Activated CD4-positive, alpha-beta T cell treated with anti-CD3 and anti-CD28 coated beads for 1 hour (primary cell): ENCODE measurements around the gene FAM83D.
"Not testable (repeated sequence)": the region's sequence is repeated elsewhere in the genome, so short reads cannot be mapped to it uniquely, and the experiment has no call there.

ENCODE experiments used
- DNase-seq: peaks from one replicate; pipeline ENCODE4 v3.0.0-alpha.2; 2020

FAM83D gene

DNA sequence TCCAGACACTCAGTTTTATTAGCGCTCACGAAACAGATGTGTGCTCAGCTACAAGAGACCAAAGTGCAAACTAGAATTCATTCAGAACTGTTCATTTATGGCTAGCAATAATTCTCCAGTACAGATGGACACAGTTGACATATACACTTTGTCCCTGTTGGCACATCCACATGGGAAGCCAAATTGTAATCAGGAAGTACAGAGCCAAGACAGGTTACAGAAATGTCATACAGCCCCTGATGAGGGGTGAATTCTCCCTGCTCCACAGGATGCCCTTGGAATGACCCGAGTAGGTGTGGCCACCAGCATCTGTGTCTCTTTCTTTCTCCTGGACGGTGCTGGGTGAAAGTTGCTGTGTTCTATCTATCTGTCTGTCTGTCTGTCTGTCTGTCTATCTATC, 43.5 kb downstream of the FAM83D start:
- no peak for DNase-seq

GRCh38 chr20:38970302-38970701, 44.1 kb downstream of the FAM83D start:
- no peak for DNase-seq

DNA sequence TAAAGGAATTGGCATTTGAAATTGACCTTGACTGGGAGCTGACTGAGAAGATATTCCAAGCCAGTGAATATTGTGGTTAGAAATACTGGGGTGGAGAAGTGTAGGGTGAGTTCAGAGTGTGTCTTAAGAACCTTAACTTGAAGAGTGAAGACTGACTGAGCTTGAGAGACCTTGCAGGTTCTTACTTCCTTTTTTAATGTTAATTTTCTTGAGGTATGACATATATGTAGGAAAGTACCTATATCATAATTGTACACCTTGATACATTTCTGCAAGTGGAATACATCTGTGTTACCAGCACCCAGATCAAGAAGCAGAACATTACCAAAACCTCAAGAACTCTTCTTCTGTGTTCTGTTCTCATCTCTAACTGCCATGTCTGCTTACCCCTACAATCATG, 46.9 kb downstream of the FAM83D start:
- DNase-seq = no peak

GRCh38 chr20:38973645-38974044, 47.4 kb downstream of the FAM83D start:
- DNase-seq = no peak

GRCh38 chr20:38975539-38976120, 49.4 kb downstream of the FAM83D start:
- DNase-seq = no peak

- no peak for DNase-seq
Observed at GRCh38 chr20:38979434-38979833, 53.2 kb downstream of the FAM83D start.

DNA sequence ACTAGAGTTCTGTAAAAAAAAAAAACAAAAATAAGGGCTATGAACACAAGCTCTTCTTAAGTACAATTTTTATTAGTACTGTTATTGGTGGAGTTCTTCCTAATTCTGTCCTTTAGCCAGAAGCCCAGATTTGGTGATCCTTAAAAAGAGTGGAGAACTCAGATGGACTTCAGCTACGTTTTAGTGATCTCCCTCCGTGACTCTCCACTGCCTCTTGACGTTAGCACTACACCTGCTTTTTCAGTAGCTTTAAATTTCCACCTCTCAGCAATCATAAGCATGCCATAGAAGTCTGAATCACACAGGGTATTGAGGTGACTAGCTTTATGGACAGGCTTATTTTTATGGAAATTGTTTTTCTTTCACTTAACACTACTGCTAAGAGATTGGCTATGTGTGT, 53.6 kb downstream of the FAM83D start:
- no peak for DNase-seq

GRCh38 chr20:38982291-38982690, 56.1 kb downstream of the FAM83D start:
- no peak for DNase-seq

GRCh38 chr20:38985060-38985459, 58.8 kb downstream of the FAM83D start:
- no peak for DNase-seq

- DNase-seq = no peak
Observed at GRCh38 chr20:38985603-38986170, 59.5 kb downstream of the FAM83D start.

DNA sequence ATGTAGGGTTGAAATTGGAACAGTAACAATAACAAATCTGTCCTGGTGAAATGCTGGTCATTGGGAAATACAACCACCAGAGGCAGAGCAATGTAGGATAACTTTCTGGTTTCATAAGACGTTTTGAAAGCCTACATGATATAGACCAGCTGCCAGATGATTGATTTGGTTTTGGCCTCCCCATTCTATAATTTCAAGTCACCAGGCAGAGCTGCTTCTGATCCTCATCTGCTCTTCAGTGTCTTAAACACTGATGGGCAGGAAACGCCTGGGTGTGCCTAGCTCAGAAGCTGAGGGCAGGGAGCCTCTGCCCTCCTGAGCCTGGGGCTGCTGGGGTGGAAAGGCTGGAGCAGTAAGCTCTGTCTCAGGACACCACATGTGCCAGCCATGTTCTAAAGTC, 60.4 kb downstream of the FAM83D start:
- DNase-seq = no peak

DNA sequence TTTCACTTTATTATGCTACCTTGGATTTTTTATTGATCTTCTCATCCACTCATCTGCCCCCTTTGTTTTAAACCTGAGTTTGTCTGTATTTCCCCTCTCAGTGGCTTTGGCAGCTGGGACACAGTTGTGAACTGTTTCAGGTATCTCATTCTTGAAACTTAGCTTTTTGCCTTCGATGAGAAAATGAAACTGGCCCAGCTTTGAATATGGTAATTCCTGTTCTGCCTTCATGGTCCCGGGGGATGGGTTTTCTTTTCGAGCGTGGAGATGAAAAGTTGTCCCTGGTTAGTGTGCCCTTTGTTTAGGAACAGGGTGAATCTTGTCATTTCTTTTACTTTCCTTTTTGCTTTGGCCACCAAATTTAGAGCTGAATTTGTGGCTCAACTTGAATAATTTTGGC, 61.6 kb downstream of the FAM83D start:
- DNase-seq = no peak

DNA sequence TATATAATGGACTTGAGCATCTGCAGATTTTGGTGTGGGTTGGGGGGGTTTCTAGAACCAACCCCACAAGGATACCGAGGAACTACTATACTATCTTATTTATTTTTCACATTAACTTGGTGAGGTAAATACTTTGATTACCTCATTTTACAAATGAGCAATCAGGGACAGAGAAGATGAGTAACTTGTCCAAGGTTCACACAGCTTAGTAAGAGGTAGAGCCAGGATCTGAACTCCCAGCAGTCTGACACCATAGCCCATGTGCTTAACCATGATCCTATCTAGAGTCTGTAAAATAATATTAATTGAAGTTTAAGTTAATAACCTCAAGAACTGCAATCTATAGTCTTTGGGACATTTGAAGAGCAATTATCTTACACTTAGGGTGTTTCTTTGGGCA, 64.5 kb downstream of the FAM83D start:
- DNase-seq = no peak

DNA sequence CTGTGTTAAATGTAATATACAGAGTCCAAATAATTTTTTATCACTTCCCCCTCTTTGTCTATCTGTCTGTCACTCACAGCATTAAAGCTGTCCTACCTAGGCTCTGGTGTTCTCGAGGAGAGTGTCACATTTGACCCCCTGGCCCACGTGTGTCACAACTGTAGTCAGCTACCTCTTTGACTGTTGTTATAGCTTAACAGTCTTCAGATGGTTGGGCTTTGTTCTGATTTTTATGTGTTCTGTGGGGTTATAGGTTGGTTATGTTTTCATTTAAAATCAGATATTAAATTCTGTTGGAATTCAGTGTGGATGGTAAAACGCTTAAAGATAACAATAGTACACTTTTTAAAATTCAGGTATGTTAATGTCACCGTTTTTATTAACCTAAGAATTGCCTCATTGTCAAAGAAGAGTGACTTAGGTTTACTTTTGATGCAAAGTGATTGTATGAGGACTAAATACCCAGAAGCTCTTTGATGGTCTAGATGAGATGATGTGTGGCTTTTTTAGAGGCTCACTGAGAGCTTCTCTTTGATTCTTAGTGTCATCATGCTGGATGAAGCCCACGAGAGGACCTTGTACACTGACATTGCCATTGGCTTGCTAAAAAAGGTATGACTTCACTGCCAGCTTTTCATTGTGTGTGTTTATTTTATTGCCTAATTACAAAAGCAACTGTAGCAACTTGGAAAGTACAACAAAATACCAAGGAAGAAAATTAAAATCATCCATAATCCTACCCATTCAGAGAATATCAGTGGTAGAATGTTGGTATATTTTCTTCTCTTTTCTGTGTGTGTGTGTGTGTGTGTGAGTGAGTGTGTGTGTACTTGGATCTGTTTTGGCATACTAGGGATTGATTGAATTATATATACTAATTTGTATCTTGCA, 65.8 kb downstream of the FAM83D start:
- DNase-seq = no peak

DNA sequence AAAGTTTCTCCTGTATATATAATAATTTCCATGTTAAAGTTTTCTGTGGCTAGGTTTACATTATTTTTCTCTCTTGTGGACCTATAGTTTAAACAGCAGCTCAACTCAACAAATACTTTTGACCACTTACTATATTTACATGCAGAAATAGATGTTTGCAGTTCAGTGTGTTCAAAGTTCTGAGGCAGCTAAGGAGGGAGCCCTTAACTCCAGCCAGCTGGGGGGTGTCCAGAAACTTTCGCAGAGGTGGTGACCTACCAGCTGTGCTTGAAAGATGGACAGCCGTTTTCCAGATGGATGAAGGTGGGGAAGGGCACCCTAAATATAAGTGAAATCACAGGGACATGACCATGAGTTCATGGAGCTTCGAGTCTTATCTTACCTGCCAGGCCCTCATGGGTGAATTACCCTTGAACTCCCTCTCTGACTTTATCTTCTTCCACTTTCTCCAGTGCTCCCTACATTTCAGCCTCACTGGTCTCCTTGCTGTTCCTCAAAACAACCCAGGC, 69.4 kb downstream of the FAM83D start:
- no peak for DNase-seq

- DNase-seq = not testable (repeated sequence)
Observed at GRCh38 chr20:38996866-38997265, 70.6 kb downstream of the FAM83D start.

DNA sequence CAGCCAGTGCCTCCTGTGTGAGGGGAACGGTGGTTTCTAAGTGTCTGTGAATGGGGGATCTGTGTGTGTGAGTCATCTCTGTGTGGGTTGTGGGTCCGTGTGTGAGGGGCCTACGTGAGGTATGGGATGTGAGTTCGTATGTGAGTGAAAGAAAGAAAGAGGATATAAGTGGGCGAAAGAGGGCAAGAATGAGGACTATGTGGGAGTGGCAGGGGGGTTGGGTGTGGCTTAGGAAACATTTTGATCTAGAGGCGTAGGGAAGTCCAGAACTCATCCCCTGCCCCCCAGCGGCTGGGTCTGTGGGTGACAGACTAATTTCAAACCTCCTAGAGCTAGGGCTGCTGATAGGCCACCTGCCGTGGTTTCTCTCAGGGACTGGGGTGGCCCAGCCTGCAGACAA, 71.4 kb downstream of the FAM83D start:
- DNase-seq = no peak

DNA sequence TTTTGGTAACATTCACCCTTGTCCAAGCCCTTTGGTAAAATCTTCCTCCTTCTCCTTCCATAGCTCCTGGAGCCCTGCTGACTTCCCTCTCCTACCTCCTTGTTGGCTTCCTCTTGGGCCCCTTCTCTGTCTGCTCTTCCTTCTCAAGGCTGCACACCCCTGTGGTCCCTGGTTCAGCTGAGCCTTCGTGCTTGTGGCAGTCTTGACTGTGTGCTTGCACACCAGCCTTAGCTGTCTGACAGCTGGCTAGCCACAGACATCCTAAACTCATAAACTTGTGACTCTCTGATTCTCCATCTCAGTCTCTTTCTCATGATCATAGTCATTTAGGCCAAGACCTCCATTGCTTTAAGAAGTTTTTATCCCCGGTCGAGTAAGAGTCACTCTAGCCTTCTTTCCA, 73.0 kb downstream of the FAM83D start:
- DNase-seq = no peak

DNA sequence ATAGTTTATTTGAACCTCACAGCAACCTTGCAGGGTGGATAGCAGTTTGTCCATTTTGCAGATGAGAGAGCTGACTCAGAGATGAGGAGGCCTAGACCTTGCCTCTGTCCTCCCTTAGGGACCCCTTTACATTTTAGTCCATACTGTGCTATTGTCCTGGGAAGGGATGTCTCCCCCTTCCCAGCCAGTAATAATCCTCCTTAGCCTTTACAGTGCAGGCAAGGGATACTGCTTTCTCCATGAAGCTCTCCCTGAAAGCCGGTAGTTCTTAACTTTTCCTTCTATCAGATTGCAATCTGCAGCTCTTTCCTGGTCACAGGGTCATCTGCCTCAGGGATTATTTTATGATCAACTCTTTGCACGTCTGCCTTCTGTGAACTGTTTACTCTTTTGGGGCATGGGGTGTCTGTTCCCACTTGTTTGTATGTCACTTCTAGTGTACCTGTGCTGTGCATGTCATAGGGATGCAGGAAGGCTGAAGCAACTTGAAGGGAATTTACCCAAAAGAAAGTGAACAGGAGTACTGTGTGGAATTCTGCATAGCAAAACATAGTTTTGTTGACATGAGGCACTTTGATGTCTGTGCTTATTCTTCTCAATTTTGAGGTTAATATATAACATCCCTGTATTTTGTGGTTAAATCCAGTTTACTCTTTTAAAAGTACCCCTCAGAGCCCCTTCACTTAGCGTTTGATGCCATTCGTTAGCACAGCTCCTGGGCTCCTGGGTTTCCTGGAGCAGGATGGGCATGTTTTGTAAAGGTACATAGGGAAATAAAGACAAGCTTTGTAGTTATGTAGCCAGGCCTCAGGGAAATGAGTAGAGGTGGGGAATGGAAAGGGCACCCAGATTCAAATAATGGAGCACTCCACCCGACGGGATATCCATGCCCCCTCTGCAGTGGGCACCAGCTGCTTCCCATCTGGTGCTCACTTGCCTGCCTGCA, 74.0 kb downstream of the FAM83D start:
- no peak for DNase-seq
